ENCODE results near the gene RARB.

DNA sequence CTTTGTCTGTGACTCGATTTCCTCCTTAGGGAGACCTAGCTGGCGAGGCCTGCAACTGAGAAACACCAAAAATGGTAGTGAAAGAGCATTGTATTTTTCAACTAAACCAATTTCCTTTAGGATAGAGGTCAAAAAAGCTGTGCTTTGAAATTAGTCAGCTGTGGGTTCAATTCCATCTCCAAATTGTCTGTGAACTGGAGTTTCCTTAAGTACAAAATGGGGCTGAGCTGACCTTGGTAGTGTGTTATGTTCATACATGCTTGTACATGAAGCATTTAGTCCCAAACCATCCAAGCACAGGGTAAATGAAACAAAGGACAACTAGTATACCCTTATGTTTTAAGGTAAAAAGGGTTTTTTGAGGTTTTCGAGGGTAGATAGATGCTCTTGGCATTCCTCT, 99.3 kb downstream of the RARB start:
- TF ChIP-seq, protein P1, sequence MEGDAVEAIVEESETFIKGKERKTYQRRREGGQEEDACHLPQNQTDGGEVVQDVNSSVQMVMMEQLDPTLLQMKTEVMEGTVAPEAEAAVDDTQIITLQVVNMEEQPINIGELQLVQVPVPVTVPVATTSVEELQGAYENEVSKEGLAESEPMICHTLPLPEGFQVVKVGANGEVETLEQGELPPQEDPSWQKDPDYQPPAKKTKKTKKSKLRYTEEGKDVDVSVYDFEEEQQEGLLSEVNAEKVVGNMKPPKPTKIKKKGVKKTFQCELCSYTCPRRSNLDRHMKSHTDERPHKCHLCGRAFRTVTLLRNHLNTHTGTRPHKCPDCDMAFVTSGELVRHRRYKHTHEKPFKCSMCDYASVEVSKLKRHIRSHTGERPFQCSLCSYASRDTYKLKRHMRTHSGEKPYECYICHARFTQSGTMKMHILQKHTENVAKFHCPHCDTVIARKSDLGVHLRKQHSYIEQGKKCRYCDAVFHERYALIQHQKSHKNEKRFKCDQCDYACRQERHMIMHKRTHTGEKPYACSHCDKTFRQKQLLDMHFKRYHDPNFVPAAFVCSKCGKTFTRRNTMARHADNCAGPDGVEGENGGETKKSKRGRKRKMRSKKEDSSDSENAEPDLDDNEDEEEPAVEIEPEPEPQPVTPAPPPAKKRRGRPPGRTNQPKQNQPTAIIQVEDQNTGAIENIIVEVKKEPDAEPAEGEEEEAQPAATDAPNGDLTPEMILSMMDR (IDR thresholded peaks at IDR 0.05): no peak
- TF ChIP-seq ZFX (IDR thresholded peaks at IDR 0.05; ENCODE audit: borderline replicate concordance): no peak

Measured in 22Rv1 (cell line).